GM18951 (cell line): ENCODE data around the gene SIRT1.
"Not testable (repeated sequence)": the region's sequence is repeated elsewhere in the genome, so short reads cannot be mapped to it uniquely, and the experiment has no call there.

Experiments
- POLR2A ChIP-seq: IDR thresholded peaks from 4 replicates; pipeline ENCODE4 v1.6.1; 2011; ENCODE audit warnings: mild to moderate bottlenecking; ENCODE audit not compliant: insufficient read length, insufficient read depth; ENCODE audit errors: extremely low read depth
- in situ Hi-C: fragments of 300-500 bp; cut with MboI; formaldehyde crosslinking; loops from one replicate; pipeline ENCODE4 v1.12.0; 2022; ENCODE audit warnings: low sequenced_read_pairs, mixed read lengths, inconsistent platforms; ENCODE audit not compliant: unreplicated experiment

The SIRT1 gene

GRCh38 chr10:67959839-67960476, 75.5 kb downstream of the SIRT1 start:
- in situ Hi-C loops, result no loop called here

GRCh38 chr10:67965456-67965855, 81.0 kb downstream of the SIRT1 start:
- in situ Hi-C loops, result no loop called here

More at GRCh38 chr10:67959839-67960476, 75.5 kb downstream of the SIRT1 start:
- TF ChIP-seq POLR2A, result no peak

GRCh38 chr10:67966035-67966434, 81.6 kb downstream of the SIRT1 start:
- in situ Hi-C loops, result not testable (repeated sequence)

More at GRCh38 chr10:67965456-67965855, 81.0 kb downstream of the SIRT1 start:
- TF ChIP-seq POLR2A, result no peak
